ENCODE data around the gene ACP4. TPM values are rescaled to one million over a fixed set of nuclear protein-coding genes. Genes with fewer than 3 reads are reported as not detected.
A peak's percentile ranks its signal among the peaks of the same experiment; 100 is the strongest.

Gene ACP4
- total and polyA plus RNA-seq, 2 experiments from 2014 or later: not detected

DNA sequence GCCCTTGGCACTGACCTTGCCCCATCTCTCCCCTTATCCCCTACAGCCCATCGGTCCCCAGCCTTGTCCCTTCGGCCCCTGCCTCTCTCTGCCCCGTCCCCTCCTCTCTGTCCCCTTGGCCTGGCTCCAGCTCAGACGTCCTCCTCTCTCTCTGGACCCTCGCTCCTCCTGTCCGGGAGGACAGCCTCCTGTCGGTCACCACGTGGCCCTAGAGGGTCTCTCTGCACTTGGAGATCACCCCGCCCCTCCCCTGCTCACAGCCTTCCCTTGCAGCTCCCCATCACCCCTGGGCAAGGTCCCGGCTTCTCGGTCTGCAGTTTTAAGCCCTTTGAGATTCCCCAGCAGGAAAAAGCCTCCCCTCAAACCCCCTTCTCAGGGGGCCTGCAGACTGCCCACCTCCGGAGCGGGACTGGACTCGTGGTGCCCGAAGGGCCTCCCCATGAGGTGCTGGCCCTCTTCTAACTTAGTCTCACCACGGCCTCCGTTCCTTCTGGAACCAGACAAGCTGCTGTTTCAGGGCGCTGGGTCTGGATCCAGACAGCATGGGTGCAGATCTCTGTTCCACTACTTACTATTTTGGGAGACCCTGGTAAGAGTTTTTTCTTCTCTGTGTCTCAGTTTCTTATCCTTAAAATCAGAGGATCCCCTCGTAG is 46.5 kb downstream of the ACP4 start:
- DNase-seq (ENCODE audit: low spot score) (peak; percentile 49), ATAC-seq (peak; percentile 9)
- H3K27me3 ChIP-seq (ENCODE audit: insufficient read depth): peaks cover 28% of the 10 kb centered on the region
- peaks cover 7% of the 10 kb centered on the region; the same call in 2 of the 3 replicates for H3K4me1 Mint-ChIP-seq
- peaks cover 11% of the 10 kb centered on the region; the same call in 2 of the 3 replicates for H3K9me3 Mint-ChIP-seq
- H3K4me1 ChIP-seq (ENCODE audit: insufficient read depth): peaks cover 9% of the 10 kb centered on the region
- H3K27me3 Mint-ChIP-seq (ENCODE audit: insufficient read depth, low read depth, poor library complexity): peaks cover 28% of the 10 kb centered on the region
- H3K27ac Mint-ChIP-seq: peak overlapping the region; percentile 40
- TF ChIP-seq NANOG (IDR thresholded peaks at IDR 0.05; ENCODE audit: borderline replicate concordance) (no peak), ZNF114 (CRISPR knock-in tag; IDR thresholded peaks at IDR 0.05) (no peak), STAT1 (IDR thresholded peaks at IDR 0.05; ENCODE audit: unreplicated experiment) (no peak), EZH2phosphoT487 (IDR thresholded peaks at IDR 0.05; ENCODE audit: unreplicated experiment) (no peak), JUNB (IDR thresholded peaks at IDR 0.05; ENCODE audit: unreplicated experiment) (no peak), EZH2 (IDR thresholded peaks at IDR 0.05; ENCODE audit: low read depth, unreplicated experiment) (no peak), CREB1 (CRISPR knock-in tag; IDR thresholded peaks at IDR 0.05; ENCODE audit: low read depth) (no peak), POLR2AphosphoS5 (IDR thresholded peaks at IDR 0.05; ENCODE audit: low read depth) (no peak), ZNF331 (CRISPR knock-in tag; IDR thresholded peaks at IDR 0.05; ENCODE audit: low read depth) (no peak)
- TF ChIP-seq, protein P1, sequence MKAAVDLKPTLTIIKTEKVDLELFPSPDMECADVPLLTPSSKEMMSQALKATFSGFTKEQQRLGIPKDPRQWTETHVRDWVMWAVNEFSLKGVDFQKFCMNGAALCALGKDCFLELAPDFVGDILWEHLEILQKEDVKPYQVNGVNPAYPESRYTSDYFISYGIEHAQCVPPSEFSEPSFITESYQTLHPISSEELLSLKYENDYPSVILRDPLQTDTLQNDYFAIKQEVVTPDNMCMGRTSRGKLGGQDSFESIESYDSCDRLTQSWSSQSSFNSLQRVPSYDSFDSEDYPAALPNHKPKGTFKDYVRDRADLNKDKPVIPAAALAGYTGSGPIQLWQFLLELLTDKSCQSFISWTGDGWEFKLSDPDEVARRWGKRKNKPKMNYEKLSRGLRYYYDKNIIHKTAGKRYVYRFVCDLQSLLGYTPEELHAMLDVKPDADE (IDR thresholded peaks at IDR 0.05): no peak
- TF ChIP-seq, protein P2, sequence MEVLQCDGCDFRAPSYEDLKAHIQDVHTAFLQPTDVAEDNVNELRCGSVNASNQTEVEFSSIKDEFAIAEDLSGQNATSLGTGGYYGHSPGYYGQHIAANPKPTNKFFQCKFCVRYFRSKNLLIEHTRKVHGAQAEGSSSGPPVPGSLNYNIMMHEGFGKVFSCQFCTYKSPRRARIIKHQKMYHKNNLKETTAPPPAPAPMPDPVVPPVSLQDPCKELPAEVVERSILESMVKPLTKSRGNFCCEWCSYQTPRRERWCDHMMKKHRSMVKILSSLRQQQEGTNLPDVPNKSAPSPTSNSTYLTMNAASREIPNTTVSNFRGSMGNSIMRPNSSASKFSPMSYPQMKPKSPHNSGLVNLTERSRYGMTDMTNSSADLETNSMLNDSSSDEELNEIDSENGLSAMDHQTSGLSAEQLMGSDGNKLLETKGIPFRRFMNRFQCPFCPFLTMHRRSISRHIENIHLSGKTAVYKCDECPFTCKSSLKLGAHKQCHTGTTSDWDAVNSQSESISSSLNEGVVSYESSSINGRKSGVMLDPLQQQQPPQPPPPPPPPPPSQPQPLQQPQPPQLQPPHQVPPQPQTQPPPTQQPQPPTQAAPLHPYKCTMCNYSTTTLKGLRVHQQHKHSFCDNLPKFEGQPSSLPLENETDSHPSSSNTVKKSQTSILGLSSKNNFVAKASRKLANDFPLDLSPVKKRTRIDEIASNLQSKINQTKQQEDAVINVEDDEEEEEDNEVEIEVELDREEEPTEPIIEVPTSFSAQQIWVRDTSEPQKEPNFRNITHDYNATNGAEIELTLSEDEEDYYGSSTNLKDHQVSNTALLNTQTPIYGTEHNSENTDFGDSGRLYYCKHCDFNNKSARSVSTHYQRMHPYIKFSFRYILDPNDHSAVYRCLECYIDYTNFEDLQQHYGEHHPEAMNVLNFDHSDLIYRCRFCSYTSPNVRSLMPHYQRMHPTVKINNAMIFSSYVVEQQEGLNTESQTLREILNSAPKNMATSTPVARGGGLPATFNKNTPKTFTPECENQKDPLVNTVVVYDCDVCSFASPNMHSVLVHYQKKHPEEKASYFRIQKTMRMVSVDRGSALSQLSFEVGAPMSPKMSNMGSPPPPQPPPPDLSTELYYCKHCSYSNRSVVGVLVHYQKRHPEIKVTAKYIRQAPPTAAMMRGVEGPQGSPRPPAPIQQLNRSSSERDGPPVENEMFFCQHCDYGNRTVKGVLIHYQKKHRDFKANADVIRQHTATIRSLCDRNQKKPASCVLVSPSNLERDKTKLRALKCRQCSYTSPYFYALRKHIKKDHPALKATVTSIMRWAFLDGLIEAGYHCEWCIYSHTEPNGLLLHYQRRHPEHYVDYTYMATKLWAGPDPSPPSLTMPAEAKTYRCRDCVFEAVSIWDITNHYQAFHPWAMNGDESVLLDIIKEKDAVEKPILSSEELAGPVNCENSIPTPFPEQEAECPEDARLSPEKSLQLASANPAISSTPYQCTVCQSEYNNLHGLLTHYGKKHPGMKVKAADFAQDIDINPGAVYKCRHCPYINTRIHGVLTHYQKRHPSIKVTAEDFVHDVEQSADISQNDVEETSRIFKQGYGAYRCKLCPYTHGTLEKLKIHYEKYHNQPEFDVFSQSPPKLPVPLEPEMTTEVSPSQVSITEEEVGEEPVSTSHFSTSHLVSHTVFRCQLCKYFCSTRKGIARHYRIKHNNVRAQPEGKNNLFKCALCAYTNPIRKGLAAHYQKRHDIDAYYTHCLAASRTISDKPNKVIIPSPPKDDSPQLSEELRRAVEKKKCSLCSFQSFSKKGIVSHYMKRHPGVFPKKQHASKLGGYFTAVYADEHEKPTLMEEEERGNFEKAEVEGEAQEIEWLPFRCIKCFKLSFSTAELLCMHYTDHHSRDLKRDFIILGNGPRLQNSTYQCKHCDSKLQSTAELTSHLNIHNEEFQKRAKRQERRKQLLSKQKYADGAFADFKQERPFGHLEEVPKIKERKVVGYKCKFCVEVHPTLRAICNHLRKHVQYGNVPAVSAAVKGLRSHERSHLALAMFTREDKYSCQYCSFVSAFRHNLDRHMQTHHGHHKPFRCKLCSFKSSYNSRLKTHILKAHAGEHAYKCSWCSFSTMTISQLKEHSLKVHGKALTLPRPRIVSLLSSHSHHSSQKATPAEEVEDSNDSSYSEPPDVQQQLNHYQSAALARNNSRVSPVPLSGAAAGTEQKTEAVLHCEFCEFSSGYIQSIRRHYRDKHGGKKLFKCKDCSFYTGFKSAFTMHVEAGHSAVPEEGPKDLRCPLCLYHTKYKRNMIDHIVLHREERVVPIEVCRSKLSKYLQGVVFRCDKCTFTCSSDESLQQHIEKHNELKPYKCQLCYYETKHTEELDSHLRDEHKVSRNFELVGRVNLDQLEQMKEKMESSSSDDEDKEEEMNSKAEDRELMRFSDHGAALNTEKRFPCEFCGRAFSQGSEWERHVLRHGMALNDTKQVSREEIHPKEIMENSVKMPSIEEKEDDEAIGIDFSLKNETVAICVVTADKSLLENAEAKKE (CRISPR knock-in tag; IDR thresholded peaks at IDR 0.05): no peak
- TF ChIP-seq, protein P3, sequence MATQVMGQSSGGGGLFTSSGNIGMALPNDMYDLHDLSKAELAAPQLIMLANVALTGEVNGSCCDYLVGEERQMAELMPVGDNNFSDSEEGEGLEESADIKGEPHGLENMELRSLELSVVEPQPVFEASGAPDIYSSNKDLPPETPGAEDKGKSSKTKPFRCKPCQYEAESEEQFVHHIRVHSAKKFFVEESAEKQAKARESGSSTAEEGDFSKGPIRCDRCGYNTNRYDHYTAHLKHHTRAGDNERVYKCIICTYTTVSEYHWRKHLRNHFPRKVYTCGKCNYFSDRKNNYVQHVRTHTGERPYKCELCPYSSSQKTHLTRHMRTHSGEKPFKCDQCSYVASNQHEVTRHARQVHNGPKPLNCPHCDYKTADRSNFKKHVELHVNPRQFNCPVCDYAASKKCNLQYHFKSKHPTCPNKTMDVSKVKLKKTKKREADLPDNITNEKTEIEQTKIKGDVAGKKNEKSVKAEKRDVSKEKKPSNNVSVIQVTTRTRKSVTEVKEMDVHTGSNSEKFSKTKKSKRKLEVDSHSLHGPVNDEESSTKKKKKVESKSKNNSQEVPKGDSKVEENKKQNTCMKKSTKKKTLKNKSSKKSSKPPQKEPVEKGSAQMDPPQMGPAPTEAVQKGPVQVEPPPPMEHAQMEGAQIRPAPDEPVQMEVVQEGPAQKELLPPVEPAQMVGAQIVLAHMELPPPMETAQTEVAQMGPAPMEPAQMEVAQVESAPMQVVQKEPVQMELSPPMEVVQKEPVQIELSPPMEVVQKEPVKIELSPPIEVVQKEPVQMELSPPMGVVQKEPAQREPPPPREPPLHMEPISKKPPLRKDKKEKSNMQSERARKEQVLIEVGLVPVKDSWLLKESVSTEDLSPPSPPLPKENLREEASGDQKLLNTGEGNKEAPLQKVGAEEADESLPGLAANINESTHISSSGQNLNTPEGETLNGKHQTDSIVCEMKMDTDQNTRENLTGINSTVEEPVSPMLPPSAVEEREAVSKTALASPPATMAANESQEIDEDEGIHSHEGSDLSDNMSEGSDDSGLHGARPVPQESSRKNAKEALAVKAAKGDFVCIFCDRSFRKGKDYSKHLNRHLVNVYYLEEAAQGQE (IDR thresholded peaks at IDR 0.05; ENCODE audit: unreplicated experiment): no peak
- TF ChIP-seq, protein P4, sequence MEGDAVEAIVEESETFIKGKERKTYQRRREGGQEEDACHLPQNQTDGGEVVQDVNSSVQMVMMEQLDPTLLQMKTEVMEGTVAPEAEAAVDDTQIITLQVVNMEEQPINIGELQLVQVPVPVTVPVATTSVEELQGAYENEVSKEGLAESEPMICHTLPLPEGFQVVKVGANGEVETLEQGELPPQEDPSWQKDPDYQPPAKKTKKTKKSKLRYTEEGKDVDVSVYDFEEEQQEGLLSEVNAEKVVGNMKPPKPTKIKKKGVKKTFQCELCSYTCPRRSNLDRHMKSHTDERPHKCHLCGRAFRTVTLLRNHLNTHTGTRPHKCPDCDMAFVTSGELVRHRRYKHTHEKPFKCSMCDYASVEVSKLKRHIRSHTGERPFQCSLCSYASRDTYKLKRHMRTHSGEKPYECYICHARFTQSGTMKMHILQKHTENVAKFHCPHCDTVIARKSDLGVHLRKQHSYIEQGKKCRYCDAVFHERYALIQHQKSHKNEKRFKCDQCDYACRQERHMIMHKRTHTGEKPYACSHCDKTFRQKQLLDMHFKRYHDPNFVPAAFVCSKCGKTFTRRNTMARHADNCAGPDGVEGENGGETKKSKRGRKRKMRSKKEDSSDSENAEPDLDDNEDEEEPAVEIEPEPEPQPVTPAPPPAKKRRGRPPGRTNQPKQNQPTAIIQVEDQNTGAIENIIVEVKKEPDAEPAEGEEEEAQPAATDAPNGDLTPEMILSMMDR (conservative IDR thresholded peaks at IDR 0.05; ENCODE audit: low read depth in 2 of 2): no peak
- peak overlapping the region; percentile 85 for H3K4me2 ChIP-seq
- no peaks in the 10 kb centered on the region for H4K20me1 ChIP-seq (replicated peaks; ENCODE audit: insufficient read depth)
- H3F3A ChIP-seq (replicated peaks; ENCODE audit: low read depth): 0 out of 2 replicates have a peak, but pooled peaks cover 3% of the 10 kb centered on the region
- peak overlapping the region; percentile 95 for H2AFZ ChIP-seq
- H3K27ac ChIP-seq (ENCODE audit: low read depth): no peak overlapping the region
- H3K36me3 Mint-ChIP-seq (ENCODE audit: low read depth): no peaks in the 10 kb centered on the region; the same call in 2 of the 3 replicates
- 0 out of 2 replicates have a peak, but pooled peaks cover 2% of the 10 kb centered on the region for H3K9me2 ChIP-seq (ENCODE audit: insufficient read depth)
- no peaks in the 10 kb centered on the region for H3K79me2 ChIP-seq (replicated peaks; ENCODE audit: insufficient read depth)
- peak overlapping the region; percentile 80 for H3K4me3 ChIP-seq
- peak overlapping the region; percentile 84 for H3K4me3 Mint-ChIP-seq
- no peaks in the 10 kb centered on the region for H3K36me3 ChIP-seq (ENCODE audit: insufficient read depth)

Measured in GM23338 (cell line).